ENCODE results near the gene ZIC3.
"Not testable (repeated sequence)": the region's sequence is repeated elsewhere in the genome, so short reads cannot be mapped to it uniquely, and the experiment has no call there.

ZIC3 gene

DNA sequence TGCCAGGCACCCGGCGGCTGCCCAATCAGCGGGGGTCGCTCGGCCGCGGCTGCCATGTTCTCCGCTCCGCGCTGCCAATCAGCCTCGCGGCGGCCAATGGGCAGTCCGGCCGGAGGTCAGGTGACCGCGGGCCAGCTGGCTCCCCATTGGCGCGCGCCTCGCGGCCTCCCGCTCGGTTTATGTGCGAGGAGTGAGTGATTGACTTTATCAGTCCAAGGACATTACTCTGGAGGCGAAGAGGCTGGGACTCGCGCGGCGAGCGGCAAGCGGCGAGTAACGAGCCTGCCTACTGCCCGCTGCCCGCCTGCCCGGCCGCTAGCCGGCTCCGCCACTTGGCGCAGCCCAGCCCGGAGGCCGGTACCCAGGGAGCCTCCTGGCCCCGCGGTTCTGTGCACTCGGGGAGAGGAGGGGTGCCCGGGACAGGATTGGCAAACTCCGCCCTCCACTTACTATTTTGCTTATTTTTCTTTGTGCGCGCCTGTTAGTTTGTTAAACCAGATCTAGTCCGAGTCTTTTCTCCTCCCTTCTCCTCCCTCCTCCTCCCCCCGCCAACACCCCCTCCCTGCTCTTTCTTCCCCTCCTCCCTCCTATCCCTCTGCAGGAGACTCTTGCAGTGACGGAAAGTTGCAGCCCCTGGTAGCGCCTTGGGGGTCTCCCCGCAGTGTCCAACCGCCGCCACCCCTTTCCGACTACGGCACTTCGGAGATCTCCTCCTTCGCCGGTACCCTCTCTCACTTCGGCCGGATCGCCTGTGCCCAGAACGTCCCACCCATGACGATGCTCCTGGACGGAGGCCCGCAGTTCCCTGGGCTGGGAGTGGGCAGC is at the start of gene ZIC3:
TSS of gene ZIC3 (plus strand) at position 207 of the 825 bp plus-strand sequence. CDS start at position 772, 565 bp downstream.
- DNase-seq (ENCODE audit: low spot score), result no peak

DNA sequence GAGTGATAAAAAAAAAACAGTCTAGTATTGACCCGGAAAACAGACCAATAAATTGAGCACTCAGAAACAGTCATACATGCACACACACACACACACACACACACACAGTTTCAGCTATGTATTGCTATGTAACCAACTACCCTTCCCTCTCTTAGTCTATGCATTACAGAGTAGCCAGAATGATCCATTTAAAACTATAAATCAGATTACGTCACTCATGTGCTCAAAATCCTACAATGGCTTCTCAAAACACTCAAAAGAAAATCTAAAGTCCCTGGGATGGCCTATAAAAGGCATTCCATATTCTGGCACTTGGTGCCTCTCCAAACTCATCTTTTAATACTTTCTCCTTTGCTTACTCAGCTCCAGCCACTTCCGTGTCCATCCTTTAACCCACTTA is 46.5 kb upstream of the ZIC3 start:
- DNase-seq (ENCODE audit: low spot score), result no peak

DNA sequence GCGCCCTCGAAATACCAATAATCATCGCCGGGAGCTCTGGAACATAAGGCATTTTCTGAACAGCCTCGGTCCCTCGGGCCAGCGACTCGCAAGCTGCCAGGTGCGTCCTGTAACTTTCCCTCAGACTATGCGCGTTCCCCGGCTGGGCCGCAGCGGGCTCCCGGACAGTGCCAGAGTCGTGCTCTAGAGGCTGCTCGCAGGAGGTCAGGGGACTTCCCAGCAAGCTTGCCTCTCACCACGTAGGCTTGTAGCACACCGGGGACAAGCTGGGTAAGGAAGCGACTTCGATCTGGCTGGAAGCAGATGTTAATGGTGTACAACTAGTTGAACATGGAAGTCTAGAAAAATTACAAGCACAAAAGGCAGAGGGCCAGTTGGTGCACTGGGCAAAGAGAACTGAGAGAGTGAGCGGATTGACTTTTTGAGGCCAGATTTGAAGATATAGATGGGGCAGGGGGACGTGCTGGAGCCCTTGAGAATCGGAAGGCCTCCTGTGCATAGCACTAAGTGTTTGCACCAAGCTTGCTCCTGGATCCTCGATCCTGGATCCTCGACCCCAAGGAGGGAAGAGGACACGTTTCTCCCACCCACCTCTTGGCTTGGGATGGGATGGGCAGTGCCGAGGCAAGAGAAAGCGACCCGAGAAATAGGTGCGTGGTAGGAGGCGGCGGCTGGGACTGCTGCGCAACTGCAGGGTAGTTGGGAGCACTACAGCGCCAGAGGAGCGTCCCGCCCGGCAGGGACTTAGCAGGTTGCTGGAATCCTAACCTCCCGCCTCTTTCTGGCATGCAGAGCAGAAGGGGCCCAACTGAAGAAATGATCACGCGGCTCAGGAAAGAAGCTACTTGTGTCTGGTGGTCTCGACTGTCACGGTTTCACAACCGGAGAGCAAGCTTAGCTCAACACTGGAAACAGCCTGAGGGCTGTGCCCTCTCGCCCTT is 19.9 kb upstream of the ZIC3 start:
- DNase-seq (ENCODE audit: low spot score), result no peak

DNA sequence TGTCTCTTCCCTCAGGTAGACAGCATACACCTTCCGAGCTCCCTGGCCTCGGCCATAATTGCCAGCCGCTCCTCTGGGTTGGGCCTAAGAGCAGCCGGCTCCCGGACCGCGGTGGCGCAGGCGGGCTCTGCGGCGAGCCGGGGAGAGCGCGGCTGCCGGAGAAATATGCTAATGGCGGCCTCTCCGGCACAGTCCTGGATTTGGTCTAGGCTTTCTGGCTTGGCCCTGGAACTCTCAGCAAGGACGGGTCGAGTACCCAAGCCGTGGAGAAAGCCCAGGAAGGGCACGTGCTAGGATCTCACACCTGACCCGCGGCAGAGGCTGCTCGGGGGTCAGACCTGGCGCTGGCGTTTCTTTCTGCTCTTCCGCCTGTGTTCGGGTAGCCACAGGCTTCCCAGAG is 18.6 kb upstream of the ZIC3 start:
- DNase-seq (ENCODE audit: low spot score), result no peak

DNA sequence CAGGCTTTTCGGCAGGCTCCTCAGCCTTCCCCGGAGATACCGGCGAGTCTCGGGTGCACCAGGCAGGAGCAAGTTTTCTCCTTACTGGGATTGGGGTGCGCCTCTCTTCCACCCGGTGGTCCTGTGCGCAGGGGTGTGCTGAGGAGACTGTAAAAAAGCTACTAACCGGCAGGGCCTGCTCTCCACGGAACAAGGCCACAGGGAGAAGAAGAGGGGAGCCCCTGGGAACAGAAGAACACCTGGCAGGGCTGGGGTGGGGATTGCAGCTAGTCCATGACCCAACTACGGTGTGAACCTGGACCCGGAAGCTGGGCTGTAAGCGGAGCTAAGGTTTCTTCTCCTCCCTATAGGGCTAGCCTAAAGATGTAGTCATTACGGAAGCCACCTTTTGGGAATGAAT is 17.7 kb upstream of the ZIC3 start:
- DNase-seq (ENCODE audit: low spot score), result no peak

DNA sequence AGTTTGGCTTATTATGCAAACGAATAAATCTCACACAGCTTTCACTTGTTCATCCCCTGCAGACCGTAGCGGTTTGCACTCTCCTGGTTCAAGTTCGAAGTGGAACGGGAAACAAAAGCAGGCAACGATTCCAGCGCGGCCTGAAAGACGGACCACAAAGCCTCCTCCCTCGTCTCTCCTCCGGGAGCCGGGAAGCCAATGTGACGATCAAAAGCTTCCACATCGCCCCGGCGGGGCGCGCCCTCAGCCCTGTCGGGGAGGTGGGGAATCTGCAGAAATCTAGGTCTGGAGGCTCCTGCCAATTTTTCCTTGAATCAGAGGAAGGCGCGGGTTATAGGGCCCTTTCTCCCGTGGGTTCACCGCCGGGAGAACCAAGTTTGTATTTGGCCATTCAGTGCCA is 16.9 kb upstream of the ZIC3 start:
- DNase-seq (ENCODE audit: low spot score), result no peak

DNA sequence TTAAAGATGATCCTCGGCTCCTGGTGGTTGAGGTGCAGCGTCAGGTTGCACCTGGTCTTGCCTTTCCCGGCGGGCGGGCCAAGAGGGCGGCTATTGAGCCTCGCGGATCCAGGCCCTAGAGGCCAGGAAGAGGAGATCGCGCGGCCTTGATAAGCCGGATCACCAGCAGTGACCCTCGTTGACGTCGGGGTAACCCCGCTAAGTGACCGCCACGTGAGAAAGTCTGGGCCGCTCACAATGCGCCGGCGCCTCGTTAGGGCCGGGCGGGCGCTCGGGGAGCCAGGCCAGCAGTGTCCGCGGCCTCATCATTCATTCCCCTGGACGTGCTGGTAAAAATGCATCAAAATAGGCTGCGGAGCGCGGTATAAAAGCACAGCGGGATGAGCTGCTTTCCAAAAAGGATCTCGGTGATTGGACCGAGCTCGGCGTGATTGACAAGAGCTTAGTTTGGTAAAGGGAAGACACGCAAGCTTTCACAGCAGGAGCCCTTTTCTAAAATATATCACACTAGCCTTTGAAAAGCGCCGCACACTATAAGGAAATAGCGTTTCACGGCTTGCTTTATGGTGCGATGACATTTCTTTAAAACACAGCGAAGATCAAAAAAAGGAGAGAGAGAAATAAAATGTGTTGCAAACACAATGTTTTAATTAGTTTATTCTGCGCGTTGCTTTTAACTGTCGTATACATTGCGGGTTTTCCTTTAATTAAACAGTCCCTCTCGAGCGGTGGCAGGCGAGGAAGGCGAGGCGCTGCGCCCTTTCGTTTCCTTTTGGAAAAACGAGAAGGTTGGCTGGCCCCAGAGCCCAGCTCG is 15.9 kb upstream of the ZIC3 start:
- DNase-seq (ENCODE audit: low spot score), result no peak

DNA sequence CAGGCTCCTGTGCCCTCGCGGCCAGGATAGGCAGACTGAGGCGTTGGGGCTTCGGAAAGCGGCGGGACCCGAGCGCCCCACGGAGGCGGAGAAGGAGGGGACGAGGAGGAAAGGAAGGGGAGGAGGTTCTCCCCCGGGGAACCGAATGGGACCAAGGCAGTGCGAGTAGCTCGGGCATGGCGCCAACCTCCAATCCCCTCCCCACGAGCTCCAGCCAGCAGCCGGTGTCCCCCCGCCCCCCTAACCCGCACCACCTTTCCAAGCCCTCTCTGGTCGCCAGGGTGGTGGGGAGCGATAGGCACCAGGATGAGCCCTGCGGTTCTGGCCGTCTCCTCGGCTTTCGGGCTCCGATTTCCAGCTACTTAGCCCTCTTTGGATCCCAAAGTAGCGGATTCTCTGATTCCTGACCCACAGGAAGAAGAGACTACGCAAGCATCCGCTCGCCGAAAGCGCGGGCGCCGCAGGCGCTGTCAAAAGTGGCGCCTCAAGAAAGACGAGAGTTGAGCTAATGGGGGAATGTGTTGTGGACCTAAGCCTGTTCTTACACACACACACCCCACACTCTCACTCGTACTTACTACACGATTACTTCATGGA is 15.2 kb upstream of the ZIC3 start:
- no peak for DNase-seq (ENCODE audit: low spot score)

DNA sequence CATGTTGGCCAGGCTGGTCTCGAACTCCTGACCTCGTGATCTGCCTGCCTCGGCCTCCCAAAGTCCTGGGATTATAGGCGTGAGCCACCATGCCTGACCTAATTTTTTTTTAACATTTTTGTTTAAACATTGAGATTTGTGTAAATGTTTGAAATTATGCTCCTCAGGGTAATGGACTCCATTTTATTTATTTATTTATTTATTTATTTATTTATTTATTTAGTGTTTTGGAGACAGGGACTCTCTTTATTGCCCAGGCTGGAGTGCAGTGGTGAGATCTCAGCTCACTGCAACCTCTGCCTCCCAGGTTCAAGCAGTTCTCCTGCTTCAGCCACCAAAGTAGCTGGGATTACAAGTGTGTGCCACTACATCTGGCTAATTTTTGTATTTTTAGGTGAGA is 13.8 kb upstream of the ZIC3 start:
- DNase-seq (ENCODE audit: low spot score), result not testable (repeated sequence)

DNA sequence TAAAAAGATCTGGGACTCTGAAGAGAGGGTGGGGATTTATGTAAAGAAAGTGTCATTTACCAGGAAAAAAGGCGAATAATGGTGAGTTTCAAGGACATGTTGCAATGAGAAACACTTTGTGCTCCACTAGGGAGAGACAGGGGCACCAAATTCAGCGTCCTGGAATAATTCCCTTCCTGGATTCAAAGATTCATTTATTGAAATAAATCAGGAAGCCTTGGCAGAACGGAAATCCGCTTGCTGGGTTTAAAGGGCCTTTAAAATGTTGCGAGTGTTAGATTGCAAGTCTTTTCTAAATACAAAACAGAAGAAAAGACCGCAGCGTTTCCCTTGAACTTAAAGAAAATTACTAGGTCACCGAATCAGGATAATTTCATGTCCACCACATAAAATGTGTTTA is 3.8 kb upstream of the ZIC3 start:
- no peak for DNase-seq (ENCODE audit: low spot score)

DNA sequence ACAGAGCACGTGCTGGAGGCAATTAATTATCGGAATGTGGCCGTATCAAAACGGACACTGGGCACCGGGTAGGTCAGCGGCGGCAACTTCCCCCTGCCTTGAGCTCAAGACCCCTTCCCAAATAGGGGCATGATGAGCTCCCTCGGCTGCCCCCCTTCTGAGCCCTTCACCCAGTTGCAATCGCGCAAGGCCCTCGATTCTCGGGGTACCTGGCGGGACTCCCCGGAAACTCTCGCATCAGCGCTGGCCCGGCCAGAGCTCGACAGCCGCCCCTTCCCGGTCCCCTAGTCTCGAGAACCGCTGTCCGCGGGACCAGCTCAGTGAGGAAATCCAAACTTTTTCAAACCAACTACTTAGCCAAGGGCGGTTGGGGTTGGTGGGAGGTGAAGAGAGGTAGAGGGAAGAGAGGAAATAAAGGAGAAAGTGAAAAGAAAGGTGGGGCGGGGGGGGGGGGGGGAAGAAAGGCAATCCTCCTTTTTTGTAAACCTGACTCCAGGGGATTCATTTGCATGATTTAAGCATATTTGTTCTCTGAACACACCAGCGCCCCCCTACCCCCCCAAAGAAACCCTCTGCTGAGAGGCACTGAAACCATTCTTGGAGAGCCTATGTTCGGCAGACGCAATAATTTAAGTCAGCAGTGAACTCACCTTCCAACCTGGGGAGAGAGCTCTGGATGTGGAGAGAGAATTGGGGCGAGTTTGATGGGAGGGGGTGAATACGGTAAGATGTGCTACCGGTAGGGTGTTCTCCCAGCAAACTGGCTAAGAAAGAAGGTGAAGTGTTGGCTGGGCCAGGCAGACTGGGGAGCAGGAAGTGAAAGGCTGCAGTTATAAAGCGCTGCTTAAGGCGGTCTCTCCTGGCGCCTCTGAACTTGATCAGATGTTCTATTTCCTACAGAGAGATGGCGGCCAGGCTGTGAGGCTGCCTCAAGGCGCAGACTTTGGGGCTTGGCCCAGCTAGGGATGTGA is 2.0 kb upstream of the ZIC3 start:
- DNase-seq (ENCODE audit: low spot score), result no peak

DNA sequence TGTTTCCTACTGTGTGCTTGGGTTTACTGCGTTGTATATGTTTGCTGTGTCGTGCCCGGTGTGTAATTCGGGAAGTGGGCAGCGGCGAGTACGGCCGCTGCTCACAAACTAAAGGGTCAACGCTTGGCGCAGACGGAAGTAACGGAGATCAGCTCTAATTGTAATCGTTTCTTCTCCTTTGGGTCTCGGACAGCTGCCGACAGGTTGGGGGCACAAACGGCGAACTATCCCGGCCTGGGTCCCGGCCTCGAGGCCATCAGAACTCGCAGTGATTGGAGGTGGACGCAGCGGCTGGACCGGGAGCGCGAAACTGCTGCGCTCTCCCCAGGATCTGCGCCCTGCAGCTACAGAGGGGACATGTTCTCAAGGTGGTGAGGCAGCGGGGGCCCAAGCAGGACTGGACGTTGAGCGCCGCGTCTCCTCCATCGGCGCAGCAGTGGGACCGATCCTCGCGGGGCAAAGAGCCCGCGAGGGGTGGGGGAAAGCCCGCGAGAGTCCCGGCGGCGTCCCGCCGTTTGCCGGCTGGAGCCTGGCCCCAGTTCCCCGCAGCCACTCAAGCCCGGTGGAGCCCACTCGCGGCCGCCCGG is 516 bp upstream of the ZIC3 start:
- DNase-seq (ENCODE audit: low spot score), result no peak

DNA sequence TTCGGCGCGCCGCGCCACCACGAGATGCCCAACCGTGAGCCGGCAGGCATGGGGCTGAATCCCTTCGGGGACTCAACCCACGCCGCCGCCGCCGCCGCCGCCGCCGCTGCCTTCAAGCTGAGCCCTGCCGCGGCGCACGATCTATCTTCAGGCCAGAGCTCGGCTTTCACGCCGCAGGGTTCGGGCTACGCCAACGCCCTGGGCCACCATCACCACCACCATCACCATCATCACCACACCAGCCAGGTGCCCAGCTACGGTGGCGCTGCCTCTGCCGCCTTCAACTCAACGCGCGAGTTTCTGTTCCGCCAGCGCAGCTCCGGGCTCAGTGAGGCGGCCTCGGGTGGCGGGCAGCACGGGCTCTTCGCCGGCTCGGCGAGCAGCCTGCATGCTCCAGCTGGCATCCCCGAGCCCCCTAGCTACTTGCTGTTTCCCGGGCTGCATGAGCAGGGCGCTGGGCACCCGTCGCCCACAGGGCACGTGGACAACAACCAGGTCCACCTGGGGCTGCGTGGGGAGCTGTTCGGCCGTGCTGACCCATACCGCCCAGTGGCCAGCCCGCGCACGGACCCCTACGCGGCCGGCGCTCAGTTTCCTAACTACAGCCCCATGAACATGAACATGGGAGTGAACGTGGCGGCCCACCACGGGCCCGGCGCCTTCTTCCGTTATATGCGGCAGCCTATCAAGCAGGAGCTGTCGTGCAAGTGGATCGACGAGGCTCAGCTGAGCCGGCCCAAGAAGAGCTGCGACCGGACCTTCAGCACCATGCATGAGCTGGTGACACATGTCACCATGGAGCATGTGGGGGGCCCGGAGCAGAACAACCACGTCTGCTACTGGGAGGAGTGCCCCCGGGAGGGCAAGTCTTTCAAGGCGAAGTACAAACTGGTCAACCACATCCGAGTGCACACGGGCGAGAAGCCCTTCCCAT is 1.1 kb downstream of the ZIC3 start:
- DNase-seq (ENCODE audit: low spot score), result no peak

DNA sequence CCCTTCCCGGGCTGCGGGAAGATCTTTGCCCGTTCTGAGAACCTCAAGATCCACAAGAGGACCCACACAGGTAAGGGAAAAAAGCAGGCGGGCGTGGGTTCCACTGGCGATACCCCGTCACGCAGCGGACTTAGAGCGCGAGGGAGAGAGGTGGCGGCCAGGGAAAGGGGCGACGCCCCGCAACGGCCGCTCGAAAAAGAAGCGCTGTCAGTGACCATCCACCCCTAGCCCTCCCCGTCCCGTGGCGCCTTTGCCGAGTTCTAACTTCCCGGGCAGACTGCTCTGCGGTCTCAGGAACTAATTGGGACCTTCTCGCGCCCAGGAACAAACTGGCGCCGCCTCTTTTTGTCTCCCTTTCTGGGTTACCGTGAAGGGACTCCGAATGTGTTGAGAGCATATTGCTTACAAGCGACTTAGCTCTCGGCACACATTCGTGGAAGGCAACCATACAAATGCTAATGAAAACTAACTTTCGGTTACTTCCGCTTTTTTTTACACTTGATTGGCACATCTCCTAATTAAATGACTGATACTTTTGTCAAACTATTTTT is 1.8 kb downstream of the ZIC3 start:
- DNase-seq (ENCODE audit: low spot score), result no peak

DNA sequence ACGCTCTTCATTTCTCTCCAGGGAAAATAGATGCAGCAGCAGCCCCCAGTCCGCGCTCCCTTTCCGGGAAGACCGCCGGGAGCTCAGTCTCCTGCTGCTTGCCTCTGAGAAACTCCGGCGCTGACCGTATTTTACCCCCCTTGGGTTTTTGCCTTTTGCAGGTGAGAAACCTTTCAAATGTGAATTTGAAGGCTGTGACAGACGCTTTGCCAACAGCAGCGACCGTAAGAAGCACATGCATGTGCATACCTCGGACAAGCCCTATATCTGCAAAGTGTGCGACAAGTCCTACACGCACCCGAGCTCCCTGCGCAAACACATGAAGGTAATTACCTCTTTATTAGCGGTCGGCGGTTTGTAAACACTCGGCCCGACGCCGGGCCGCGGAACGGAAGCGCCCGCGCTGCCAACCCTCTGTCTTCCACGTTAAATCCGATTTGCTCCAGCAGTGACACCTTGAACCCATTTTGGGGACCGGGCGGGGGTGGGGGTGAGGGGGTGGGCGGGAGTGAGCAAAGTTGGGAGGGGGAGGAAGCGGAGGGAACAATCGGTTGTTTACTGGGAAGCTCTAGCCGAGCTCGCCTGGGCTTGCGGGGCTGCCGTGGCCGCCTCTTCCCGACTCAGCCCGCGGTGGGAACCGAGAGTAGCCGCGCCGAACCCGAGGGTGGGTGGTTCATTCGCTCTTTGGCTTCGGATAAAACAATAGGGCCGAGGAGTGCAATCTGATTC is 3.0 kb downstream of the ZIC3 start:
- DNase-seq (ENCODE audit: low spot score), result no peak

DNA sequence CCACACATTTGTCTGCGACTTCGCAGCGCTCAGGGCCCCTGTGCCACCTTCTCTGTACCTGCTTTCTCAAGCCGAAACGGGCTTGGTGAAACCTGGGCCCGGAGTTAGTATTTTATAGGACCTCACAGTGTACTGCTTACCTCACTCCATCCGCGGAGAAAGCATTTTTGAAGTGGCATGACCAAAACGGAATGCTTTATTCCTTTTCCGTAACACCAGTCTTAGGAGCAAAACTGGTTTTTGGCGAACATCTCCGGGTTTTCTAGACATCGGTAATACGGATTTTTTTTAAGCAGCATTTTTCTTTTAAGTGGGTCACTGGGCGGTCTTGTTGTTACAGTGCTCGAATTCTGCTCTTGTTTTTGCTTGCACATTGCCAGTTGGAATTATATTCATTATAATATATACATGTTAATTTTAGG is 3.6 kb downstream of the ZIC3 start:
- no peak for DNase-seq (ENCODE audit: low spot score)

DNA sequence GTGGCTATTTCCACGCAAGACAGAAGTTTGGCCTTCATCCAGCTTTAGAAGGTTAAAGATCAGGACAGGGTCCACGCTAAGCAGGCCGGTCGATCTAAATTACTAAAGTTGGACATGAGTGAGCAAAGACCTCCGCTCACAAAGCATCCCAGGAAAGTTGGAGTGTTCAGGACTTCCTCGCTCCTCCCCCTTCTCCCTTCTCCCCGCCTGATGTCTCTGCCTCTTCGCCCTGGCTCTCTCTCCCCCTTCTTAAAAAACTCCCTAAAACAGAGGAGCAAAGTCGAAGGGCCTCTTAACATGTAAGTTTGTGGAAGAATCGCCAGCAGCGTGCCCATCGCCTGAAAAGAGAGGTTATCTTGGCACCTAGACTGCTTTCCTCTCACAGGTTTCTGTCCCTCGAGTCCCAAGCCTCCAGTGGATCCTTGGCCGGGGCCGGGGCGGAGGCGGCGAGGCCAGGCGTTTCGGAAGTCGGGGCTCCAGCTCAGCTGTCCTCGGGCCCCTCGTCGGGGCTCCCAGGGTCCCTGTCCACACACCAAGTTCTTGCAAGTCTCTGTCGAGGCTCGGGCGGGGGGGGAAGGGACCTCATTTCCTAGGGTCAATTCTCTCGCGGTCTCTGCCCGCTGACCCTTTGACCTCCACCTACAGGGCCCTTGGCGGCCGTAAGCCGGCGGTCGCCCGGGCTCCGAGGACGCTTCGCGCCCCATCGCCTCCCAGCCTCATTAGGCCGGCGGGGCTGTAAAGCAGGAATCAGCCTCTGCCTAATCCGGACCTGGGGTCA is 7.6 kb downstream of the ZIC3 start:
- DNase-seq (ENCODE audit: low spot score), result no peak
